A673 (cell line): ENCODE results near the gene UNC45B. TPM values are rescaled to one million over a fixed set of nuclear protein-coding genes. Genes with fewer than 3 reads are reported as not detected.
"Not testable (repeated sequence)": the region's sequence is repeated elsewhere in the genome, so short reads cannot be mapped to it uniquely, and the experiment has no call there.

Experiments
- BruUV-seq: library from RNA; stranded (reverse); fragments of 400-500 nt; replicated peaks from 2 replicates; lab custom pipeline; 2021; lab: Mats Ljungman, UMichigan
- CTCF ChIA-PET: fragments of 300-600 bp; sonication (Branson Sonifier 250); formaldehyde crosslinking; loops from one replicate; lab custom pipeline; 2022; ENCODE audit warnings: antibody characterized with exemption; lab: Charles Lee
- POLR2A ChIA-PET: fragments of 300-600 bp; sonication (Branson Sonifier 250); formaldehyde crosslinking; loops from one replicate; lab custom pipeline; 2022; ENCODE audit warnings: antibody characterized with exemption; ENCODE audit not compliant: low non-redundant PET; lab: Charles Lee
- DNase-seq: peaks from one replicate; pipeline ENCODE4 v3.0.0-alpha.2; 2015; ENCODE audit warnings: low spot score
- H3K27ac ChIP-seq: fragments of 200-600 bp; sonication (generic); 2 replicates; pipeline ENCODE4 v1.5.1; 2016; ENCODE audit warnings: mixed run types, low read depth, mild to moderate bottlenecking, mixed read lengths, antibody characterized with exemption, low read length; ENCODE audit not compliant: poor library complexity, severe bottlenecking
- H3K27me3 ChIP-seq: fragments of 200-600 bp; sonication (generic); replicated peaks from 2 replicates; pipeline ENCODE4 v1.6.1; 2017; ENCODE audit warnings: mixed run types, low read depth, mild to moderate bottlenecking, mixed read lengths, antibody characterized with exemption, low read length; ENCODE audit not compliant: insufficient read depth, poor library complexity
- H3K36me3 ChIP-seq: fragments of 200-600 bp; sonication (generic); 2 replicates; pipeline ENCODE4 v1.6.1; 2016; ENCODE audit warnings: mixed run types, mild to moderate bottlenecking, mixed read lengths, antibody characterized with exemption, low read length; ENCODE audit not compliant: insufficient read depth, poor library complexity, severe bottlenecking
- H3K4me1 ChIP-seq: fragments of 200-600 bp; sonication (generic); 2 replicates; pipeline ENCODE4 v1.6.1; 2017; ENCODE audit warnings: mixed run types, mild to moderate bottlenecking, mixed read lengths, antibody characterized with exemption, low read length; ENCODE audit not compliant: insufficient read depth, poor library complexity, severe bottlenecking
- H3K4me3 ChIP-seq: fragments of 200-600 bp; sonication (generic); 2 replicates; pipeline ENCODE4 v1.5.1; 2016; ENCODE audit warnings: low read depth, mixed run types, mild to moderate bottlenecking, mixed read lengths, low read length; ENCODE audit not compliant: poor library complexity, severe bottlenecking
- H3K9me3 ChIP-seq: fragments of 200-600 bp; sonication (generic); 2 replicates; pipeline ENCODE4 v1.6.1; 2016; ENCODE audit warnings: mixed run types, low read depth, mild to moderate bottlenecking, mixed read lengths, antibody characterized with exemption, low read length; ENCODE audit not compliant: poor library complexity, severe bottlenecking
- CTCF ChIP-seq: fragments of 300-800, 200-600 bp; sonication (generic); conservative IDR thresholded peaks from 2 replicates; pipeline ENCODE4 v1.5.1; 2017; ENCODE audit warnings: low read depth, mild to moderate bottlenecking, antibody characterized with exemption, low read length, moderate library complexity, mixed read lengths
- EZH2 ChIP-seq: fragments of 200-600 bp; sonication (generic); IDR thresholded peaks from 2 replicates; pipeline ENCODE4 v1.6.1; 2017; ENCODE audit warnings: borderline replicate concordance, low read depth, mild to moderate bottlenecking, mixed read lengths, antibody characterized with exemption, low read length; ENCODE audit not compliant: poor library complexity, severe bottlenecking
- intact Hi-C: fragments of 100-400 bp; cut with micrococcal nuclease; formaldehyde crosslinking; loops from one replicate; pipeline ENCODE4 v1.10.0; 2022; ENCODE audit not compliant: unreplicated experiment
- total RNA-seq: library from RNA; stranded (reverse); gene quantifications from 2 replicates; pipeline ENCODE4 v1.2.3, GENCODE V29; 2021

Gene UNC45B
- total RNA-seq, 1 experiment from 2014 or later = not detected

- H3K27me3 ChIP-seq = no peaks in the 10 kb centered on the region
- H3K36me3 ChIP-seq = no peaks in the 10 kb centered on the region
- ChIA-PET CTCF (no interaction called here), POLR2A (no interaction called here)
- H3K9me3 ChIP-seq = no peaks in the 10 kb centered on the region
- no peak overlapping the region for H3K27ac ChIP-seq
- no TSS peak for BruUV-seq
- H3K4me3 ChIP-seq = no peak overlapping the region
- no peak for DNase-seq
- intact Hi-C loops = no loop called here
- no peaks in the 10 kb centered on the region for H3K4me1 ChIP-seq
- no peak for TF ChIP-seq EZH2
- no peak for TF ChIP-seq CTCF
Observed at GRCh38 chr17:35101725-35102124, 45.9 kb upstream of the UNC45B start.

- POLR2A ChIA-PET = no interaction called here
- intact Hi-C loops = no loop called here
- no peak overlapping the region for H3K27ac ChIP-seq
Observed at GRCh38 chr17:35103271-35103670, 44.3 kb upstream of the UNC45B start.

GRCh38 chr17:35104844-35105450, 42.7 kb upstream of the UNC45B start:
- H3K27ac ChIP-seq = no peak overlapping the region
- no peaks in the 10 kb centered on the region for H3K36me3 ChIP-seq
- H3K9me3 ChIP-seq = no peaks in the 10 kb centered on the region
- CTCF ChIA-PET = no interaction called here
- no peaks in the 10 kb centered on the region for H3K27me3 ChIP-seq
- TF ChIP-seq EZH2 (no peak), CTCF (no peak)
- no TSS peak for BruUV-seq
- no peaks in the 10 kb centered on the region for H3K4me1 ChIP-seq
- DNase-seq = no peak
- POLR2A ChIA-PET = no interaction called here
- intact Hi-C loops = no loop called here
- H3K4me3 ChIP-seq = no peak overlapping the region

More at GRCh38 chr17:35103271-35103670, 44.3 kb upstream of the UNC45B start:
- H3K4me3 ChIP-seq = no peak overlapping the region
- DNase-seq = no peak
- TF ChIP-seq EZH2 = no peak
- TF ChIP-seq CTCF = no peak
- H3K36me3 ChIP-seq = no peaks in the 10 kb centered on the region
- no peaks in the 10 kb centered on the region for H3K27me3 ChIP-seq
- no peaks in the 10 kb centered on the region for H3K4me1 ChIP-seq
- no peaks in the 10 kb centered on the region for H3K9me3 ChIP-seq
- no TSS peak for BruUV-seq
- CTCF ChIA-PET = no interaction called here

GRCh38 chr17:35110791-35111190, 36.8 kb upstream of the UNC45B start:
- H3K4me1 ChIP-seq, H3K36me3 ChIP-seq, H3K4me3 ChIP-seq, BruUV-seq, CTCF ChIA-PET, H3K9me3 ChIP-seq, DNase-seq, H3K27ac ChIP-seq, H3K27me3 ChIP-seq, POLR2A ChIA-PET, intact Hi-C loops: not testable (repeated sequence)
